LNCaP clone FGC (cell line): ENCODE data around the gene MSX2.

Source experiments
- DNase-seq: peaks from one replicate; pipeline ENCODE4 v3.0.0-alpha.2; 2011; ENCODE audit warnings: low read depth
- H3K4me3 ChIP-seq: 2 replicates; pipeline ENCODE4 v1.5.1; 2011; ENCODE audit warnings: mild to moderate bottlenecking, low read depth, low read length, control low read depth
- CTCF ChIP-seq: IDR thresholded peaks from 2 replicates; pipeline ENCODE4 v1.5.1; 2012; ENCODE audit warnings: mild to moderate bottlenecking; ENCODE audit not compliant: control insufficient read depth, insufficient read depth; ENCODE audit errors: extremely low read depth

Gene MSX2

DNA sequence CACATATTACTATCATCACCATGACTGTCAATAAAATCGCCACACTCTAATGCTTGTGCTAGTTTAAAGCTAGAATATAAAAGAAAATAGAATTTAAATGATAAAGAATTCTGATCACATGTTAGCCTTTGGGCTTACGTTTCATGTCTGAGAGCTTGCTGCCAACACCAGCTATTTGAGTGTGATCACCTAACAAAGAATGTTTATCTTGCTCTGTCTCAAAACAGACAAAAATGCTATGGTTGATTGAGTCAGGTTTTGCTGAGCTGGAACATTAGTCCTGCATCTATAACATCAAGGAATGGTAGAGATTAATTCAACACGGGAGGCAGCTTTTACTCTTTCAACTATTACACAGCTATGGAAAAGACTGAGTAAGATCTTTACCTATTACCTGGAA lies 50.7 kb downstream of the MSX2 start:
- no peak overlapping the region for H3K4me3 ChIP-seq
- no peak for DNase-seq
- no peak for TF ChIP-seq CTCF

GRCh38 chr5:174777111-174777510 lies 52.7 kb downstream of the MSX2 start:
- H3K4me3 ChIP-seq, result no peak overlapping the region
- DNase-seq, result no peak
- TF ChIP-seq CTCF, result no peak

- DNase-seq, result no peak
- no peak for TF ChIP-seq CTCF
- H3K4me3 ChIP-seq, result no peak overlapping the region
Measured at GRCh38 chr5:174777583-174777982, 53.2 kb downstream of the MSX2 start.
